Activated CD8-positive, alpha-beta T cell treated with anti-CD3 and anti-CD28 coated beads, Interleukin-2, amount 10 ng/mL, durations not matched to agents 7 days and 5 days (primary cell): ENCODE data around the gene TSC22D3. TPM values are rescaled to one million over a fixed set of nuclear protein-coding genes. Genes with fewer than 3 reads are reported as not detected.

ENCODE experiments used
- ATAC-seq: fragments of 150-1000 bp; cut with Tn5 transposase; one replicate; pipeline ENCODE4 v1.10.0; 2021; ENCODE audit warnings: moderate library complexity
- CTCF ChIA-PET: fragments of 350-600 bp; sonication (Branson Sonifier 250); formaldehyde crosslinking; loops from one replicate; lab custom pipeline; 2021; ENCODE audit warnings: antibody characterized with exemption; lab: Charles Lee
- POLR2A ChIA-PET: fragments of 350-600 bp; sonication (Branson Sonifier 250); formaldehyde crosslinking; loops from one replicate; lab custom pipeline; 2021; ENCODE audit warnings: antibody characterized with exemption; lab: Charles Lee
- DNase-seq: peaks from one replicate; pipeline ENCODE4 v3.0.0-alpha.2; 2020
- H3K27ac Mint-ChIP-seq: one replicate; pipeline ENCODE4 v1.8.0; 2021; ENCODE audit warnings: mild to moderate bottlenecking, mixed read lengths
- H3K27me3 Mint-ChIP-seq: one replicate; pipeline ENCODE4 v1.8.0; 2021; ENCODE audit warnings: low read depth, mixed read lengths
- H3K36me3 Mint-ChIP-seq: one replicate; pipeline ENCODE4 v1.8.0; 2021; ENCODE audit warnings: low read depth, mixed read lengths
- H3K4me1 Mint-ChIP-seq: one replicate; pipeline ENCODE4 v1.8.0; 2021; ENCODE audit warnings: low read depth, mixed read lengths
- H3K4me3 Mint-ChIP-seq: one replicate; pipeline ENCODE4 v1.8.0; 2021; ENCODE audit warnings: mild to moderate bottlenecking, mixed read lengths
- H3K9me3 Mint-ChIP-seq: one replicate; pipeline ENCODE4 v1.8.0; 2022; ENCODE audit warnings: mixed read lengths; ENCODE audit not compliant: insufficient read depth
- total RNA-seq, 2 experiments: library from RNA; stranded (reverse); gene quantifications; one replicate each; pipeline ENCODE4 v1.2.3, GENCODE V29; 2021

Gene TSC22D3
- total RNA-seq, 2 experiments from 2014 or later = 54.8 TPM

DNA sequence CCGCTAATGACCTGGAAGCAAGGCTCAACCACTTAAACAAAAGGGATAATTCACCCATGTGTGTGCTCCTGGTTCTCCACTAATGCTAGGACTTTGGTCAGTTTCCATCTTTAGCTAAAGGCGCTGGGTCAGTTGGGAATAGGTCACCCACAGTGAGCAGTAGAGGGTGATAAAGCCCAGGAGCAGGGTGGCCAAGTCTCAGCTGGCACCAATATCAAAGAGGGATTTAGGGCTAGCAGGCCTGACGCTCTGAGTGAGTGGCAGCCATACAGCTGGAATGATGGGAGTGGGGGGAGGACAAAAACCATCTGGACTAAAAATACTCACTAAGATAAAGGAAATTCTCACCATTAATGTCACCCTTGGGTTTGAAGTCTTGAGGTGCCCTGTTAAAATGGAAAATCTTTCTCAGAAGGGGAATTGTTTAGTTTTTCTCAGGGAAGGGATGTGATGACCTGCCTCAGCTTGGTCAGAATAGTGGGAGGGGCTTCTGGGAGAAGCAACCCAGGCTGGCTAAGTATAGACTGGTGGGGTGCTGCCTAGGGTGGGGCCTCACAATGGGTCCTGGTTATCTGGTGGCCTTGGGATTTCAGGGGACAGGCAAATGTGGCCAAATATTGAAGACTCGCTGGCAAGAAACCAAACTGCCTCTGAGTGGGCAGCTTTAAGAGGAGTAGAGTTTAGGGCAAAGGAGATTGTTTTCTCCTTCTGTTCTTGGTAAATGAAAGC lies 47.1 kb downstream of the TSC22D3 start:
- Mint-ChIP-seq H3K27ac (no peak overlapping the region), H3K4me1 (no peaks in the 10 kb centered on the region), H3K9me3 (no peaks in the 10 kb centered on the region), H3K4me3 (no peak overlapping the region), H3K27me3 (no peaks in the 10 kb centered on the region), H3K36me3 (no peaks in the 10 kb centered on the region)
- CTCF ChIA-PET = interaction anchor here (0.8 to 2.3 kb wide), 6 partner anchors 8 to 59 kb away, joined by 3 to 8 read pairs (median 4); partner anchors contain the start of gene TSC22D3
- POLR2A ChIA-PET = no interaction called here
- no peak for ATAC-seq
- no peak for DNase-seq

DNA sequence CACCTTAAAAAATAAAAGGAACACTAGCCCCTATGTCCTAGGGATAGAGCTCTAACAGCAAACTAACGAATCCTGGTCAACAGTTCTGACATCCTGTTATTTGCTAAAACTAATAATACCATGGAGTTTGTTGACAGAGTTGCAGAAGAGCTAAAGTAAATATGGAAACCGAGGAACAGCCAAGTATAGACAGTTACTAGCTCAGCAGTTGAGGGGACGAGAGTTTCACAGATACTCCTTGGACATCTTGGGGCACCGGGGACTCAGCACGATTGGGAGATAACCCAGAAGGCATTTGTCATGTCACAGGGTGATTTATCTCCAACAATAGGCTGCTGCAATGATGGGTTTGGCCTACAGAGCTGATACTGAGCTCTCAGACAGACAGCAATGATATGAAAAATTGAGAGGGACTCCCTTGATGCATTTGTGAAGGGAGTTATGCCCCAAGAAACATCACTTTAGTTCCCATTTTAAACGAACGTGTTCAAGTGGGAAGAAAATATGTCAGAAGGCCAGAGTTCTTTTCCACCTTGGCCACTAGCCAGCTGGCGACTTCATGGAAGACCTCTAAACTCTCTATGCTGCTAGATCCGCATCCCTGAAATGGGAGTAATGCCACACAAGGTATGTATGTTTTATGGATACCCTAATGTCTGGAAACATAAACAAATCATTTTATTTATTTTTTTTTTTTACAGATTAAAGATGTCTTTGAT lies 48.6 kb downstream of the TSC22D3 start:
- CTCF ChIA-PET = interaction anchor here (0.6 to 0.9 kb wide), 2 partner anchors 9 to 54 kb away, joined by 3 read pairs; no protein-coding TSS in a partner anchor
- H3K27ac Mint-ChIP-seq = no peak overlapping the region
- H3K9me3 Mint-ChIP-seq = no peaks in the 10 kb centered on the region
- H3K27me3 Mint-ChIP-seq = no peaks in the 10 kb centered on the region
- POLR2A ChIA-PET = no interaction called here
- H3K4me3 Mint-ChIP-seq = no peak overlapping the region
- H3K4me1 Mint-ChIP-seq = no peaks in the 10 kb centered on the region
- no peaks in the 10 kb centered on the region for H3K36me3 Mint-ChIP-seq
- DNase-seq = no peak
- no peak for ATAC-seq

DNA sequence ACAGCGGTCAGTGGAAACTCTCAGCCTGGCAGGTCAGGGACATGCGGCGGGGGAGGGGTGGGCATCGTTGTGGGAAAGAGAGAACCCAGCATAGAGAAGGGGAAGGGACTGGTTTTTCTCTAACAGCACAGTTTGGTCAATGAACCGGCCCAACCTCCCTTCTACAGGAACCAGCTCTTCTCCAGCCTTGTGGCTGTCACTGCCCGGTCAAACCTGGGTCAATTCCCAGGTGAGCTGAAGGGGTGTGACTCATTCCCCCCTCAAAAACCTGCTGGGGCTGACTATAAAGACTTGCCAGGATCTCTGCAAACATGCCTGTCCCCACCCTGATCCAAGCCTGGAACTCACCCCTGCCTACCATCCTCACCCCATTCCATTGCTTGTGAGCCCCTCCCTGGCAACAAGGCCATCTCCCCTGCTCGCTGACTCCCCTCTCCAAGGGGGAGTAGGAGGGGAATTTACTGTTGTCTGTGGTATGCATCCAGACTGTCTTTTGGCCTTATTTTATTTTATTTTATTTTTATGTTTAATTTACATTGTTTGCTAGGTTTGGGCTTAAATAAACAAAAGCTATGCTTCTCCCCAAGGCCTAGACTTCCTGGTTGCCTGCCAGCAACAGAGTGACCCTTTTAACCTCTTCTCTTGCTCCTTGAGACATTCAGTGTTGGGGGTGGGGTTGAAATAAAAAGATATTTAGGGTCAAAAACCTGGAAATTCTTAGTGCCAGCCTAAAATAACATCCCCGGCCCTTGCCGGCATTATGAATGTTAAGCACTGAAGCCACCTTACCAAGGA lies 49.6 kb downstream of the TSC22D3 start:
- Mint-ChIP-seq H3K36me3 (no peaks in the 10 kb centered on the region), H3K9me3 (no peaks in the 10 kb centered on the region), H3K4me1 (no peaks in the 10 kb centered on the region), H3K27ac (no peak overlapping the region), H3K4me3 (no peak overlapping the region), H3K27me3 (no peaks in the 10 kb centered on the region)
- DNase-seq (no peak), ATAC-seq (no peak)
- POLR2A ChIA-PET = no interaction called here
- CTCF ChIA-PET = interaction anchor here (0.6 kb wide), 1 partner anchor 53 kb away, joined by 3 read pairs; no protein-coding TSS in a partner anchor

DNA sequence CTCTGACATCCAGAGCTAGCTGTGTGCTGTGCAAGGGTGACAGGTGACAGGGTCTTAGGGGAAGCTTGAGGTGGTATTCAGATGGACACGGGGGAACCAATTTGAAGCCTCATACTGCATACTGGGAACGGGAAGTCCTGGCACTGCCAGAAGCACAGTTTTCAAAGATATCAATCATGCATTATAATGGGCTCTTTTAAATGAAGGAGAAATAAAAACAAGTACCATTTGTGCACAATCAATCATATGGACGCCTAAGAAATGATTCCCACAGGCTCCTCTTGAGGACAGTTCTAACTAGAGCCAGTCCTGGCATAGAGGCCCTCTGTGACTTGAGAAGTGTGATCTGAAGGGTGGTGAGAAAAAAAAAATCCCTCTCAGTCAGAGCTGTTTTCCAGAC lies 50.9 kb downstream of the TSC22D3 start:
- Mint-ChIP-seq H3K4me3 (no peak overlapping the region), H3K9me3 (no peaks in the 10 kb centered on the region), H3K27ac (no peak overlapping the region), H3K36me3 (no peaks in the 10 kb centered on the region), H3K27me3 (no peaks in the 10 kb centered on the region), H3K4me1 (no peaks in the 10 kb centered on the region)
- ATAC-seq (no peak), DNase-seq (no peak)
- CTCF ChIA-PET = no interaction called here
- POLR2A ChIA-PET = interaction anchor here (0.6 kb wide), 1 partner anchor 17 kb away, joined by 3 read pairs; no protein-coding TSS in a partner anchor

- no peak overlapping the region for H3K27ac Mint-ChIP-seq
- no peaks in the 10 kb centered on the region for H3K27me3 Mint-ChIP-seq
- H3K9me3 Mint-ChIP-seq = no peaks in the 10 kb centered on the region
- no peaks in the 10 kb centered on the region for H3K36me3 Mint-ChIP-seq
- no peak overlapping the region for H3K4me3 Mint-ChIP-seq
- no peak for ATAC-seq
- H3K4me1 Mint-ChIP-seq = no peaks in the 10 kb centered on the region
- ChIA-PET CTCF (no interaction called here), POLR2A (no interaction called here)
- no peak for DNase-seq
These were observed 52.1 kb downstream of the TSC22D3 start for GRCh38 chrX:107723511-107723910.

- Mint-ChIP-seq H3K27ac (no peak overlapping the region), H3K36me3 (no peaks in the 10 kb centered on the region), H3K27me3 (no peaks in the 10 kb centered on the region), H3K4me1 (peaks cover 13% of the 10 kb centered on the region), H3K4me3 (no peak overlapping the region), H3K9me3 (no peaks in the 10 kb centered on the region)
- ChIA-PET POLR2A (no interaction called here), CTCF (interaction anchor here (0.7 to 14.6 kb wide), 2 partner anchors 46 to 66 kb away, joined by 3 to 308 read pairs; no protein-coding TSS in a partner anchor)
- ATAC-seq = no peak
- DNase-seq = no peak
These were observed 53.5 kb downstream of the TSC22D3 start for GRCh38 chrX:107721966-107722707.

GRCh38 chrX:107721318-107721717 lies 54.3 kb downstream of the TSC22D3 start:
- H3K36me3 Mint-ChIP-seq = peaks cover 2% of the 10 kb centered on the region
- H3K4me1 Mint-ChIP-seq = peaks cover 15% of the 10 kb centered on the region
- POLR2A ChIA-PET = no interaction called here
- H3K4me3 Mint-ChIP-seq = no peak overlapping the region
- H3K27ac Mint-ChIP-seq = no peak overlapping the region
- H3K27me3 Mint-ChIP-seq = no peaks in the 10 kb centered on the region
- CTCF ChIA-PET = interaction anchor here (1.2 to 14.6 kb wide), 2 partner anchors 8 to 45 kb away, joined by 3 to 308 read pairs; no protein-coding TSS in a partner anchor
- ATAC-seq (no peak), DNase-seq (no peak)
- no peaks in the 10 kb centered on the region for H3K9me3 Mint-ChIP-seq

- peaks cover 23% of the 10 kb centered on the region for H3K36me3 Mint-ChIP-seq
- H3K4me3 Mint-ChIP-seq = no peak overlapping the region
- ATAC-seq = no peak
- peaks cover 29% of the 10 kb centered on the region for H3K4me1 Mint-ChIP-seq
- ChIA-PET POLR2A (interaction anchor here (3.7 to 11.6 kb wide), 2 partner anchors 42 to 90 kb away, joined by 18 to 292 read pairs; partner anchors contain the start of gene PRPS1), CTCF (interaction anchor here (0.7 to 14.6 kb wide), 14 partner anchors 9 to 72 kb away, joined by 3 to 308 read pairs (median 8); partner anchors contain the start of genes NCBP2L and TSC22D3)
- peak; percentile 75 for DNase-seq
- H3K9me3 Mint-ChIP-seq = no peaks in the 10 kb centered on the region
- no peak overlapping the region for H3K27ac Mint-ChIP-seq
- H3K27me3 Mint-ChIP-seq = no peaks in the 10 kb centered on the region
These were observed 57.4 kb downstream of the TSC22D3 start for GRCh38 chrX:107718156-107718621.

DNA sequence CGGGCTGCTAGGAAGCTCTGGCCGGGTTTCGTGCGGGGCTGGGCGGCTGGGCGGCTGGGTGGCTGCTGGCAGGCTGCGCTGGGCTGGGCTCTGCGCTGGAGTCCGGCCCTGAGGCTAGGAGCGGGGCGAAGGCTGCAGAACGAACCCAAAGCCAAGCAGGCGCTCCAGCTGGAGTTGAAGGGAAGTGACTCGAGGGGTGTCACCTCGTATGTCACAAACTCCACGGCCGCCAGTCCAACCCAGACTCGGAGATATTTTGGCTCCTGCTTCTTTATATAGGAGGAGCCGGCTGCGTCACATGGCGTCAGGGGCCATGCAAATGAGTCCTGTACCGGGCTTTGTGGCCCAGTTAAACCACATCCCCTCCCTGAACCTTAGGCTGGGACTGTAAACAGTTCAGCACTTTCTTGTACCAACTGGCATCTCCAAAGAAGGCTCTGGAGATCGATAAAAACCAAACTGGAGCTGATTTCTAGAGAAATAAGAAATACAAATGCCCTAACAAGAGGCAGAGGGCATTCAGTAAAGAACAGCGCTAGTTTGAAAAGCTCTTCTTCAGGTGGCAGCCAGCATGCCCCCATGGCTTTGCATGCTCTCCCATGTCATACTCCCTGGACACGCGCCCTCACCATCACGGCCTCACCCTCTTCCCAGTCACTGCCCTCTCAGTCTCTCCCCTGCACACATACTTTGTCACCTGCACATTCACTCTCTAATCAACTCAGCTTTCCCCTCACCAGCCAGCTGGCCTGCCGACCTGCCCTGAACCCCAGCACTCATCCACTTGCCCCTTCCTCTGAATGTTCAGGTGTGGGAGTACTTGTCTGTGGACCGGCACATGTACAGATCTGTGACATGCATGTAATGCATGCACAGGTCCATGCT lies 58.5 kb downstream of the TSC22D3 start:
- POLR2A ChIA-PET = interaction anchor here (0.6 to 11.6 kb wide), 10 partner anchors 13 to 314 kb away, joined by 3 to 292 read pairs (median 8); partner anchors contain the start of genes PRPS1 and TSC22D3
- DNase-seq = peak; percentile 91
- Mint-ChIP-seq H3K27me3 (no peaks in the 10 kb centered on the region), H3K4me3 (peak overlapping the region; percentile 90), H3K36me3 (peaks cover 25% of the 10 kb centered on the region), H3K27ac (peak overlapping the region; percentile 88), H3K9me3 (no peaks in the 10 kb centered on the region), H3K4me1 (peaks cover 35% of the 10 kb centered on the region)
- CTCF ChIA-PET = interaction anchor here (0.7 to 14.6 kb wide), 18 partner anchors 10 to 178 kb away, joined by 3 to 308 read pairs (median 5); partner anchors contain the start of genes NCBP2L, PRPS1 and TSC22D3
- ATAC-seq = peak; percentile 73
